Measurements from ENCODE around the gene HOXB8. TPM values are rescaled to one million over a fixed set of nuclear protein-coding genes. Genes with fewer than 3 reads are reported as not detected.

The HOXB8 gene
- total and polyA plus RNA-seq, 10 donors = 0.07 to 0.14 TPM; not detected in 8

GRCh38 chr17:48610282-48611211 lies 4.5 kb downstream of the HOXB8 start, which contains the start of gene HOXB7:
Gene HOXB7, minus strand, starts transcription at chr17:48611017. Its CDS starts 99 bp downstream, at chr17:48610918.
- peaks cover 14 to 59% (median 49%) of the 10 kb centered on the region in 6 donors for H3K4me1 ChIP-seq
- TF ChIP-seq POLR2AphosphoS5 (IDR thresholded peaks at IDR 0.05) (peak in 2 of 3 donors; percentile 37 to 43), POLR2A (IDR thresholded peaks at IDR 0.05) (no peak), CTCF (IDR thresholded peaks at IDR 0.05 in 8 of 11, conservative IDR thresholded peaks at IDR 0.05 in 3 of 11) (no peak)
- H3K9me3 ChIP-seq = no peaks in the 10 kb centered on the region
- peak within 1 kb of the TSS in 7 of 8 donors; percentile 38 to 80 (median 65) for H3K27ac ChIP-seq
- peak; percentile 85 for DNase-seq
- peak within 1 kb of the TSS; percentile 45 to 85 (median 66) for H3K4me3 ChIP-seq
- 0 to 1% (median 1%) methylated on average over 33 to 79 of the region's 79 CpGs for WGBS, 5 donors
- H3K27me3 ChIP-seq (replicated peaks in 1 of 7) = peaks cover 4 to 100% (median 80%) of the 10 kb centered on the region in 7 donors
- no peaks in the 10 kb centered on the region for H3K36me3 ChIP-seq
- intact Hi-C loops (cut with DNase I; ENCODE audit: low total_unique reads) = loop anchor here (10.0 kb wide), 1 partner anchor 456 kb away; no protein-coding TSS in a partner anchor

- no peaks in the 10 kb centered on the region for H3K9me3 ChIP-seq
- peaks cover 4 to 100% (median 80%) of the 10 kb centered on the region in 7 donors for H3K27me3 ChIP-seq (replicated peaks in 1 of 7)
- intact Hi-C loops (cut with DNase I; ENCODE audit: low total_unique reads) = loop anchor here (10.0 kb wide), 1 partner anchor 455 kb away; no protein-coding TSS in a partner anchor
- peak overlapping the region in 5 of 8 donors; percentile 63 to 80 (median 67) for H3K27ac ChIP-seq
- DNase-seq = no peak
- WGBS, 5 donors = 11 to 18% (median 16%) methylated on average over 13 to 15 of the region's 15 CpGs
- H3K4me1 ChIP-seq = peaks cover 14 to 57% (median 49%) of the 10 kb centered on the region in 6 donors
- no peaks in the 10 kb centered on the region for H3K36me3 ChIP-seq
- TF ChIP-seq POLR2A (IDR thresholded peaks at IDR 0.05) (no peak), CTCF (IDR thresholded peaks at IDR 0.05 in 8 of 11, conservative IDR thresholded peaks at IDR 0.05 in 3 of 11) (no peak), POLR2AphosphoS5 (IDR thresholded peaks at IDR 0.05) (no peak)
- peak overlapping the region; percentile 45 to 85 (median 66) for H3K4me3 ChIP-seq
Observed at GRCh38 chr17:48609759-48610281, 5.3 kb downstream of the HOXB8 start.

DNA sequence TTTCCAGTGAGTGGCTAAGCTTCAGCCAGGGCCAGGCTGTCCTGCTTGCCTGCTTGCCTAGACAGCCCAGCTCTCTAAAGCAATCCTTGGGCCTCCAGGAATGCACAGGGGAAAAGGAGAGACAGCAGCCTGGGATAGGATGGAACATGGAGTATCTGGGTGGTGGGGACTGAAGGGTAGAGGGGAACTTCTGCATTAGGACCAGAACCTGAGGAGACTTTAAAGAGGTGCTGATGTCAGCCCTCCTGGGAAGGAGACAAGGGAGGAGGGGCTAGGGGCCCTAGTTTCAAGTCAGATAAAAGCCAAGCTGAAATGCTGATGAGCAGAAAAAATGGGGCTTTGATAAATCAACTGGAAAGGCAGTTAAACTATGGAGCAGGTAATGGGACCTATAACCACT lies 6.1 kb downstream of the HOXB8 start:
- TF ChIP-seq CTCF (IDR thresholded peaks at IDR 0.05 in 8 of 11, conservative IDR thresholded peaks at IDR 0.05 in 3 of 11) = no peak
- no peak for TF ChIP-seq POLR2AphosphoS5 (IDR thresholded peaks at IDR 0.05)
- no peak for TF ChIP-seq POLR2A (IDR thresholded peaks at IDR 0.05)
- Histone ChIP-seq H3K27me3 (replicated peaks in 1 of 7) (peaks cover 0 to 100% (median 80%) of the 10 kb centered on the region in 7 donors), H3K9me3 (no peaks in the 10 kb centered on the region), H3K36me3 (no peaks in the 10 kb centered on the region), H3K4me1 (peaks cover 11 to 57% (median 44%) of the 10 kb centered on the region in 6 donors), H3K4me3 (no peak overlapping the region), H3K27ac (no peak overlapping the region)
- intact Hi-C loops (cut with DNase I; ENCODE audit: low total_unique reads) = no loop called here
- DNase-seq = no peak

DNA sequence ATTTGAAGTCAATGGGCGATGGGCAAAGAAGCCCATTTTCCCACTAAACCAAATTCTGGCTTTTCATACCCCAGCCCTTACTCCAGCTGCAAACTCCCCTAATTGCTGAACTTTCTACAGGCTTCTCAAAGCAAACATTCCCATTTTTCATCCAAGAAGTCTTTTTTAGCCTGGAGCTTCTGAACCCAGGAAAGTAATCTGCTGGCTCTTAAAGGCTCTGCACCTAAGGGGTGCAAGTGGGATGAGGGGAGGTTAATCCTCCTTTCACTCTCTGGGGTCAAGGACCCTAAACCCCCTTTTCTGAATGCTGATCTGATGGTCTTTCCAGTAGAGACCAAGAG lies 6.6 kb downstream of the HOXB8 start:
- no peak overlapping the region for H3K4me3 ChIP-seq
- intact Hi-C loops (cut with DNase I; ENCODE audit: low total_unique reads) = no loop called here
- peaks cover 7 to 57% (median 39%) of the 10 kb centered on the region in 6 donors for H3K4me1 ChIP-seq
- no peak overlapping the region for H3K27ac ChIP-seq
- no peaks in the 10 kb centered on the region for H3K9me3 ChIP-seq
- 93 to 100% (median 96%) methylated on average over 1 of the region's 1 CpG for WGBS, 5 donors
- TF ChIP-seq POLR2A (IDR thresholded peaks at IDR 0.05) (no peak), CTCF (IDR thresholded peaks at IDR 0.05 in 8 of 11, conservative IDR thresholded peaks at IDR 0.05 in 3 of 11) (no peak), POLR2AphosphoS5 (IDR thresholded peaks at IDR 0.05) (no peak)
- H3K36me3 ChIP-seq = no peaks in the 10 kb centered on the region
- peaks cover 0 to 100% (median 79%) of the 10 kb centered on the region in 7 donors for H3K27me3 ChIP-seq (replicated peaks in 1 of 7)
- DNase-seq = no peak
